Lung (tissue), 16 donors: ENCODE results near the gene FBXL16. TPM values are rescaled to one million over a fixed set of nuclear protein-coding genes. Genes with fewer than 3 reads are reported as not detected.
"Not testable (repeated sequence)": the region's sequence is repeated elsewhere in the genome, so short reads cannot be mapped to it uniquely, and the experiment has no call there.

Experiments
- ATAC-seq: fragments of 200-7000 bp; cut with Tn5 transposase; one replicate; pipeline ENCODE4 v1.9.1; 2020; ENCODE audit warnings: moderate number of reproducible peaks; ENCODE audit not compliant: insufficient read depth, low FRiP score
- DNase-seq, 3 donors: peaks; one replicate each; pipeline ENCODE4 v3.0.0-alpha.2; 2013 to 2017
- H3K27ac ChIP-seq, 2 donors: one replicate each; pipeline ENCODE4 v1.5.1; 2013; ENCODE audit warnings: mild to moderate bottlenecking in 2 of 2, moderate library complexity in 2 of 2, control low read depth in 1 of 2, inconsistent platforms in 1 of 2, low read depth in 1 of 2, low read length in 1 of 2
- H3K27me3 ChIP-seq, 3 donors: one replicate each; pipeline ENCODE4 v1.5.1; 2013; ENCODE audit warnings: low read length in 2 of 3; ENCODE audit not compliant: control insufficient read depth in 3 of 3, insufficient read depth in 3 of 3
- H3K36me3 ChIP-seq, 4 donors: one replicate each; pipeline ENCODE4 v1.5.1; 2013; ENCODE audit warnings: low read length in 4 of 4, mild to moderate bottlenecking in 1 of 4, moderate library complexity in 1 of 4; ENCODE audit not compliant: control insufficient read depth in 4 of 4, insufficient read depth in 4 of 4
- H3K4me1 ChIP-seq, 5 donors: one replicate each; pipeline ENCODE4 v1.5.1; 2013; ENCODE audit warnings: low read length in 5 of 5, mild to moderate bottlenecking in 2 of 5, moderate library complexity in 1 of 5; ENCODE audit not compliant: control insufficient read depth in 5 of 5, insufficient read depth in 5 of 5
- H3K4me3 ChIP-seq: one replicate; pipeline ENCODE4 v1.5.1; 2013; ENCODE audit warnings: mild to moderate bottlenecking, control low read depth, moderate library complexity
- H3K9ac ChIP-seq, 2 donors: one replicate each; pipeline ENCODE4 v1.5.1; 2013; ENCODE audit warnings: low read length in 2 of 2, control low read depth in 1 of 2; ENCODE audit not compliant: insufficient read depth in 1 of 2
- H3K9me3 ChIP-seq, 4 donors: one replicate each; pipeline ENCODE4 v1.5.1; 2013; ENCODE audit warnings: low read length in 3 of 4, mild to moderate bottlenecking in 1 of 4, moderate library complexity in 1 of 4; ENCODE audit not compliant: control insufficient read depth in 4 of 4, insufficient read depth in 3 of 4
- CTCF ChIP-seq: IDR thresholded peaks from 2 replicates; pipeline ENCODE4 v1.5.1; 2012; ENCODE audit warnings: mild to moderate bottlenecking; ENCODE audit errors: control extremely low read depth, extremely low read depth
- WGBS, 2 donors: extraction: QIAGEN DNeasy Blood & Tissue Kit; methylation state at CpG; one replicate each; pipeline ENCODE4 v1.1.7; 2013; 5-methylcytosine and 5-hydroxymethylcytosine counted together
- long read RNA-seq, 5 donors: transcript quantifications; one replicate each; lab custom pipeline, GENCODE V29; 2026
- polyA plus RNA-seq, 2 donors: library from polyadenylated mRNA; stranded (reverse); fragments of 200-250 nt; gene quantifications; one replicate each; pipeline ENCODE4 v1.2.1, GENCODE V29; 2013
- total RNA-seq, 2 donors: library from RNA; depleted of rRNA in 1 of 2; stranded (reverse); fragments of >200 nt in 1 of 2; gene quantifications; one replicate each; pipeline ENCODE4 v1.2.1, GENCODE V29; 2014 to 2021
- donor health status: control.
- donor health status: control.
- donor health status: Bipolar disorder and iron deficiency.
- donor health status: healthy.
- donor health status: DM: yes; HTN: yes; CAD: no.

Gene FBXL16, protein sequence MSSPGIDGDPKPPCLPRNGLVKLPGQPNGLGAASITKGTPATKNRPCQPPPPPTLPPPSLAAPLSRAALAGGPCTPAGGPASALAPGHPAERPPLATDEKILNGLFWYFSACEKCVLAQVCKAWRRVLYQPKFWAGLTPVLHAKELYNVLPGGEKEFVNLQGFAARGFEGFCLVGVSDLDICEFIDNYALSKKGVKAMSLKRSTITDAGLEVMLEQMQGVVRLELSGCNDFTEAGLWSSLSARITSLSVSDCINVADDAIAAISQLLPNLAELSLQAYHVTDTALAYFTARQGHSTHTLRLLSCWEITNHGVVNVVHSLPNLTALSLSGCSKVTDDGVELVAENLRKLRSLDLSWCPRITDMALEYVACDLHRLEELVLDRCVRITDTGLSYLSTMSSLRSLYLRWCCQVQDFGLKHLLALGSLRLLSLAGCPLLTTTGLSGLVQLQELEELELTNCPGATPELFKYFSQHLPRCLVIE
- total RNA-seq (1 to 10 TPM in 1 of 2 donors, under 1 TPM in 1; 0.14 to 7.4 TPM), polyA plus RNA-seq (1 to 10 TPM in 1 of 2 donors, under 1 TPM in 1; 0.93 to 5.0 TPM)
- long read RNA-seq, donor 1, partial matches to known transcripts, result 37 of 42 reads
- long read RNA-seq, donor 1, other reads (novel, unspliced or antisense), result 5 of 42 reads
- long read RNA-seq, donor 2, partial matches to known transcripts, result 0 of 7 reads
- long read RNA-seq, donor 2, other reads (novel, unspliced or antisense), result 7 of 7 reads
- long read RNA-seq, donor 3, result 0 reads
- long read RNA-seq, donor 4, result 0 reads
- long read RNA-seq, donor 5, partial matches to known transcripts, result 0 of 1 reads
- long read RNA-seq, donor 5, other reads (novel, unspliced or antisense), result 0 of 1 reads

- Histone ChIP-seq H3K9me3 (peaks cover 0 to 5% (median 0%) of the 10 kb centered on the region in 4 donors), H3K9ac (no peak within 1 kb of the TSS), H3K36me3 (no peaks in the 10 kb centered on the region), H3K27ac (no peak within 1 kb of the TSS), H3K27me3 (peaks cover 11 to 69% (median 38%) of the 10 kb centered on the region in 3 donors), H3K4me1 (no peaks in the 10 kb centered on the region), H3K4me3 (no peak within 1 kb of the TSS)
- 1 to 2% methylated on average over 31 to 115 of the region's 115 CpGs for WGBS, 2 donors
- TF ChIP-seq CTCF, result no peak
- ATAC-seq, result no peak
- DNase-seq, result no peak
Measured at GRCh38 chr16:705431-706188, at the start of gene FBXL16. TSS of gene FBXL16 (minus strand) at chr16:705801. CDS start at chr16:697405, 8,396 bp downstream.

- no peak for TF ChIP-seq CTCF
Measured at GRCh38 chr16:754656-755055, 49.1 kb upstream of the FBXL16 start.

GRCh38 chr16:754121-754607, 48.6 kb upstream of the FBXL16 start:
- DNase-seq, H3K9me3 ChIP-seq, ATAC-seq, H3K4me3 ChIP-seq, H3K9ac ChIP-seq, H3K27me3 ChIP-seq, H3K27ac ChIP-seq, H3K4me1 ChIP-seq, H3K36me3 ChIP-seq: not testable (repeated sequence)
- WGBS, 2 donors, result 86 to 87% methylated on average over 11 of the region's 11 CpGs

More at GRCh38 chr16:754656-755055, 49.1 kb upstream of the FBXL16 start:
- DNase-seq (no peak), ATAC-seq (no peak)
- H3K4me1 ChIP-seq, result peaks cover 0 to 3% (median 0%) of the 10 kb centered on the region in 5 donors
- H3K9me3 ChIP-seq, result peaks cover 0 to 3% (median 0%) of the 10 kb centered on the region in 4 donors
- no peaks in the 10 kb centered on the region for H3K27me3 ChIP-seq
- H3K27ac ChIP-seq, result no peak overlapping the region
- no peak overlapping the region for H3K9ac ChIP-seq
- 12 to 28% methylated on average over 11 of the region's 11 CpGs for WGBS, 2 donors
- H3K4me3 ChIP-seq, result no peak overlapping the region
- no peaks in the 10 kb centered on the region for H3K36me3 ChIP-seq
